H1 (cell line): Measurements from ENCODE around the gene GPR180. TPM values are rescaled to one million over a fixed set of nuclear protein-coding genes. Genes with fewer than 3 reads are reported as not detected.

ENCODE experiments used
- CBX8 ChIP-seq: fragments of 300-800, 300-1000 bp; sonication (generic); IDR thresholded peaks from 2 replicates; pipeline ENCODE4 v1.7.1; 2016; ENCODE audit warnings: low read depth, low read length, borderline replicate concordance
- CEBPB ChIP-seq: IDR thresholded peaks from 2 replicates; pipeline ENCODE4 v1.6.1; 2012; ENCODE audit warnings: low read depth, low read length
- CHD1 ChIP-seq: IDR thresholded peaks from 2 replicates; pipeline ENCODE4 v1.6.1; 2012; ENCODE audit warnings: low read depth, low read length, improper control_type of control experiment
- CHD7 ChIP-seq: fragments of 300-600 bp; sonication (generic); IDR thresholded peaks from 2 replicates; pipeline ENCODE4 v1.7.1; 2012; ENCODE audit warnings: low read length, moderate library complexity, mild to moderate bottlenecking, inconsistent platforms; ENCODE audit not compliant: insufficient replicate concordance
- EGR1 ChIP-seq: IDR thresholded peaks from 2 replicates; pipeline ENCODE4 v1.6.1; 2011; ENCODE audit warnings: low read depth, low read length, borderline replicate concordance
- EP300 ChIP-seq, 2 experiments: IDR thresholded peaks; 1 replicate in 1 of 2; 2 replicates in 1 of 2; pipeline ENCODE4 v1.6.1; 2011 to 2012; ENCODE audit warnings: low read depth in 2 of 2, low read length in 2 of 2, mild to moderate bottlenecking in 2 of 2, borderline replicate concordance in 1 of 2, inconsistent platforms in 1 of 2, moderate library complexity in 1 of 2
- RFX5 ChIP-seq: IDR thresholded peaks from 2 replicates; pipeline ENCODE4 v1.6.1; 2011; ENCODE audit warnings: low read depth, low read length, improper control_type of control experiment, borderline replicate concordance
- TAF1 ChIP-seq: IDR thresholded peaks from 2 replicates; pipeline ENCODE4 v1.6.1; 2011; ENCODE audit warnings: mild to moderate bottlenecking, low read depth, low read length
- polyA plus RNA-seq, 7 experiments: library from polyadenylated mRNA; depleted of rRNA in 3 of 7; stranded (reverse) in 5 of 7; unstranded in 2 of 7; fragments of >200 nt in 5 of 7; fragments of 200-250 nt in 2 of 7; gene quantifications; 1 replicate in 5 of 7; 2 replicates in 1 of 7; 4 replicates in 1 of 7; pipeline versions ENCODE4 v1.2.1 to v1.2.3, GENCODE V29; 2011 to 2013; ENCODE audit warnings: missing spikeins in 2 of 7, mixed read lengths in 2 of 7
- total RNA-seq: library from RNA; stranded (reverse); fragmentation: NEBNext Ultra II Directional; extraction: Animal tissue kit (Norgen Biotek cat#: 25700); gene quantifications from 2 replicates; pipeline ENCODE4 v1.2.1, GENCODE V29; 2021

The GPR180 gene
- total and polyA plus RNA-seq, 2 of the 8 experiments (the other 6 are each of a cell fraction or from before 2014, with no cell fraction given), result 1.8 to 4.8 TPM

- TF ChIP-seq CHD7 (no peak), EGR1 (no peak), RFX5 (no peak), TAF1 (no peak), CEBPB (no peak), EP300 (IDR thresholded peaks at IDR 0.05; ENCODE audit: borderline replicate concordance in 1 of 2, low read depth in 2 of 2, low read length in 2 of 2) (no peak), CBX8 (no peak), CHD1 (no peak)
Measured at GRCh38 chr13:94559222-94559795, 42.3 kb upstream of the GPR180 start (continued).
